ENCODE measurements around the gene CDYL.

Gene CDYL

DNA sequence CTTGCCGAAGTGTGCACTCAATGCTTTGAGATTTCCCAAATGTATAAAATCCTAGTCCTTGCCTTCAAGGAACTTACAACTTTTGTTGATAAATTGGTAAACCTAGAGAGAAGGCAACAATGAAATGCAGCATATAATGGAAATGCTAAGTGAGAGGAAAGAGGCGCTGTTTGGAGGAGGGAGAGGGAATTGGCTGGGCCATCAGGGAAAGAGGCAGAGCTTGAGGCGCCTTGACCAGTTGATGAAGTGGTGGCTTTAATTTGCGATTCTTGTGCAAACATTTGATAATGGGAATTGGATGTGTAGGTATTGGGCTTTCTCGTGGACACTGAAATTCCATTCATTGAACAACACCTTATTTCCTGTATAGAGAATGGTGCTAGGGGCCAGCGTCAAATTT is 1.9 kb upstream of the CDYL start:
- no peak for DNase-seq (ENCODE audit: low read depth)

GRCh38 chr6:4774715-4775493 is 1.3 kb upstream of the CDYL start:
- no peak for DNase-seq (ENCODE audit: low read depth)

- peak; percentile 29 for DNase-seq (ENCODE audit: low read depth)
Measured at GRCh38 chr6:4775494-4776130, 592 bp upstream of the CDYL start.

GRCh38 chr6:4776493-4777393 is 539 bp downstream of the CDYL start:
- no peak for DNase-seq (ENCODE audit: low read depth)

GRCh38 chr6:4777394-4777935 is 1.3 kb downstream of the CDYL start:
- no peak for DNase-seq (ENCODE audit: low read depth)

- no peak for DNase-seq (ENCODE audit: low read depth)
Measured at GRCh38 chr6:4778086-4778485, 1.9 kb downstream of the CDYL start.

- DNase-seq (ENCODE audit: low read depth): no peak
Measured at GRCh38 chr6:4780360-4780812, 4.2 kb downstream of the CDYL start.

- DNase-seq (ENCODE audit: low read depth): no peak
Measured at GRCh38 chr6:4781426-4781825, 5.2 kb downstream of the CDYL start.

DNA sequence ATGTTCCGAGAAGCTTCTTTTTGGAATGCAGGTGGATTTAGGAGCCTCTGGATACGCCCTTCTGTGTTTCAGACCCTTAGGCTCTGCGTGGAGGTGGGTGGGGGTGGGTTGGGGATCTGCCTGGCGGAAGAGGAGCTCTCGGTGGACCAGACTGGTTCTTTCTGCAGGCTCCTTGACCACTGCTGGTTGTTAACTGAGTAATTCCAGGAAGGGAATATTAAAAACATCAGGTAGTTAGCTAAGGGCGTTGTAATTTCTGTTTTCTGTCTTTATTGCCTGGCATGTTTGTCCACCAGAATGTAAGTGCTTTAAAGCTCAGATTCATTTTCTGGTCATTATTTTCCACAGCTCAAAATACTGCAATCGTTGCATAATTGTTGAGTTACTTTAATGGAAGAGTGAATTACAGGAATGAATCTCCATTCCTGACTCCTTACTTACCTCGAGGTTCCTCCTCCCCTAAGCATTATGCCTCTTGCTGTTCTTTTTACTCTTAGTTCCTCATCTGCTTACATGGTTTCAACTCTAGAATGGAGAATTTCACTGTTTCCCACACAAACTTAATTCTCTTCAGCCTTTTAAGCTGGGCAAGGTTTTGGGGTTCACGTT is 5.9 kb downstream of the CDYL start:
- no peak for DNase-seq (ENCODE audit: low read depth)

- no peak for DNase-seq (ENCODE audit: low read depth)
Measured at GRCh38 chr6:4786996-4787395, 10.8 kb downstream of the CDYL start.

- no peak for DNase-seq (ENCODE audit: low read depth)
Measured at GRCh38 chr6:4788482-4788881, 12.3 kb downstream of the CDYL start.

DNA sequence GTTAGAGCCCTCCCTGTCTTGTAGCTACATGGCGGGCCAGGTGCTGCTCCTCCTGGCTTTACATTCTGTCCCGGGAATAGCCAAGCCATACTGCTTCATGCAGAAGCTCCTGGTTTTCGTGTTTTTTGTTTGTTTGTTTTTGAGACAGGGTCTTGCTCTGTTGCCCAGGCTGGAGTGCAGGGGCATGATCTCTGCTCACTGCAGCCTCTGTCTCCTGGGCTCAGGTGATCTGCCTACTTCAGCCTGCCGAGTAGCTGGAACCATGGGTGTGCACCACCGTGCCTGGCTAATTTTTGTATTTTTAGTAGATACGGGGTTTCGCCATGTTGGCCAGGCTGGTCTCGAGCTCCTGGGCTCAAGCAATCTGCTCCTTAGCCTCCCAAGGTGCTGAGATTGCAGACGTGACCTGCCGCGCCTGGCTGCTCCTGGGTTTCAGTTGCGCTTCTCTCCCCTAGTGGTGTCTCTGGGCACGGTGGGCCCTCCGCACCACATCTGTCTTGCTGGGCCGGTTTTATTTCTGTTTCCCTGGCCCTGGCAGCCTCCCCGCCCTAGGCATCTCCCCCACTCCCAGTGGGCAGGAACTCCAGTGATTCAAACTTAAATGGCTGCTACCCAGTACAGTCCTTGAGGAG is 12.9 kb downstream of the CDYL start:
- no peak for DNase-seq (ENCODE audit: low read depth)

DNA sequence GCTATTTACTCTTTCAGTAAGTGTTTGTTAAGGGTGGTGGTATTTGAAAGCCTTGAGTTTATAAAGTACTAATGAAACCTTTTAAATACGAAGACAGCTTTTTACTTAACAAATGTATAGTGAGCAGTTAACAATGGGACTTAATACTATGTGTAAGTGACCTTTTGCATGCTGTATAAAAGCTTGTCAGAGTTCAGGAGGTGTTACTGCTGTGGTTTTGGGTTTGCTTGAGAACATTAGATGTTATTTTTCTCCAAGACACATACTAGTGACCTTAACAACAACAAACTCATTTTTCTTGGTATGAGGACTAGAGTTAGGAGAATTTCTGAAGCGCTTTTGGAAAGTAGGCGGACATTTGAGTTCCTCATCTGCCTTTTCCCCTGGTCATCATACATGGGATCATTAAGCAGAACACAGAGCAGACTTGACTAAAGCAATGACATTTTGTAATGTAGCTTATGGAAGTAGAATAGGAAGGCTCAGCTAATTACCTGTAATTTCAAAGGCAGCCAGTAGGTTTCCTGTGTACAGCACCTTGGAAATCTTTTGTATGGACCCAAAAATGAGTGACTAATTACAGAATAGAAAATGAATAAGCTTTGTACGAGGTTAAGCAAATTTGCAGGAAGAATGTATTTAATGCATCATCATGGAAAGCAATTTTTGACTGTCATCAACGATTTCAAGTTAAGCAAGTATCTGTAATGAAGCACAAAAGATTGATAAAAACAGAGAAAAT is 14.1 kb downstream of the CDYL start:
- DNase-seq (ENCODE audit: low read depth): no peak

DNA sequence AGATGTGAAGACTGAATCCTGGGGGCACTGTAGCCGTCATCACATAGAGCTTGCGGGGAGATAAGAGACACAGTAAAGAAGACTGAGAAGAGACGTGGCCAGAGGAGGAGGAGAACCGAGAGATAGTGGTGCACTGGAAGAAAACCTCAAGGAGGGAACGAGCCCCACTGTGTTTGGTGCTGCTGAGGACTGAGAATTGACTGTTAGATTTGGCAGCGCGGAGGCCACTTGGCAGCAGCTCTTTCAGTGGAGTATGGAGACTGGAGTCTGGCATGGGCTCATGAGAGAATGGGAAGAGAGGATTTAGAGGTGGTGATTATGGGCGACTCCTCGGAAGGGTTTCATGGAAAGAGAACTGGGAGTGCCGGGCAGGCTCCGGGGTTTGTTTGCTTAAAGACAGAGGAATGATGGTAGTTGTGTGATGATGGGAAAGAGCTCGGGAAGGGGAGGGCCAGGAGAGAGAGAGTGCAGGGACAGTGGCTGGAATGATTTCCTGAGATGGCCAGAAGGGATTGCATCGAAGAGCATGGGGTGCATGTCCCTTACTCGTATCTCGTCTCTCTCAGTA is 18.0 kb downstream of the CDYL start:
- DNase-seq (ENCODE audit: low read depth): no peak

GRCh38 chr6:4797587-4797986 is 21.4 kb downstream of the CDYL start:
- DNase-seq (ENCODE audit: low read depth): no peak

DNA sequence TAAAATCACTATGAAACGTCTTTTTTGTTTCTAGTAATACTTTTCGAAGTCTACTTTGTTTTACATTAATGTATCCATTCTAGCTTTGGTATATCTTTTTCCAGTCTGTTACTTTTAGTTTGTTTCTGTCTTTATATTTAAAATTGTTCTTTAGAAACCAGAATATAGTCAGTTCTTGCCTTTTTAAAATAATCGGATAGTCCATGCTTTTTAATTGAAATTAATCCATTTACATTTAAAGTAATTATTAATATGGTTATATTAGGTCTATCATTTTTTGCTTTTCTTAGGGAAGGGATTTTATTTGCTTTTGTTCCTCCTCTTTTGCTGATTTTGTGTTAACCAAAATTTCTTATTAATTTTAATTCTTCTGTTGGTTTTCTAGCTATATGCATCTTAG is 23.7 kb downstream of the CDYL start:
- DNase-seq (ENCODE audit: low read depth): no peak

DNA sequence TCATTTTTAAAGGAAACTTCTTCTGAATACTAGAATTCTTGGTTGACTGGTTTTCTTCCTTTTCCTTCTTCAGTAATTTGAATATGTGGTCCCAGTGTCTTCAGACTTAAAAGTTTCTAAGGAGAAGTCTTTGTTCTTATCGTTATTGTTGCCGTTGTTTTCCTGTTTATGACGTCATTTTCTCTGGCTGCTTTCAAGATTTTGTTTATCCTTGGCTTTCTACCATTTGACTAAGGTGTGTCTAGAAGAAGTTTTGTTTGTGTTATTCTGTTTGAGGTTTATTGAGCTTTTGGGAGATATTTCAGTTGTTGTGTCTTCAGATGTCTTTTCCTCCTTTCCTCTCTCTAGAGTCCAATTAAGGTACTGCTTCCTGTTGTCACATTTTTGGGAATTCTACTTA is 24.5 kb downstream of the CDYL start:
- DNase-seq (ENCODE audit: low read depth): no peak

DNA sequence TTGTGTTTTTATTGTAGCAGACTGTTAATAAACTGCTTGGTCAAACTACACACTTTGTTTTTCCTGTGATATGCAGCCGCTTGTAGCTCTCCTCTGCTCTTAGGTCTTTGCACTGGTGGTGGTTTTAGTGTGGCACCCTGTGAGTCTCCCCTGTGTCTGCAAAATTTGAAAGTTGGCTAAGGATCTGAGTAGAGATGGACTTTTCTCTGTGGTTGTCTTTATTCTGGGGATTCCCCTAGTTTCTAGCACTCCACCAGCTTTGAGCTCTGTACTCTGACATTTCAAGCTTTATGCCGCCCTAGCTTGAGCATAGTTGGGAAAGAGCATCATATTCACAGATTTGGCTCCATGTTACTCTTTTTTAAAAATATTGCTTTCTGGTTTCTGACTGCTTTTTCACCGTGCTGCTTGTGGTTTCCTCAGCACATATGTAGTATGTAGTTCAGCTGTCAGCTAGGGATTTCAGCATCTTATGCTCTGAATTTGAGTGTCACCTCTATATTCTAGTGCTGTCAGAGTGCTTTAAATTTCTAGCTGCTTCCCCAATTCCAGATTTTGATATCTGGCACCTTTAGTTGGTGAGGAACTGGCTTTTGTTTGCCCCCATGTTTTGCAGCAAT is 25.4 kb downstream of the CDYL start:
- no peak for DNase-seq (ENCODE audit: low read depth)

- DNase-seq (ENCODE audit: low read depth): no peak
Measured at GRCh38 chr6:4802312-4802935, 26.2 kb downstream of the CDYL start.

- no peak for DNase-seq (ENCODE audit: low read depth)
Measured at GRCh38 chr6:4803343-4803744, 27.1 kb downstream of the CDYL start.
